Smooth muscle cell (in vitro differentiated cells): ENCODE results near the gene MORN5. TPM values are rescaled to one million over a fixed set of nuclear protein-coding genes. Genes with fewer than 3 reads are reported as not detected.

Source experiments
- DNase-seq: peaks from one replicate; lab custom pipeline; 2025; ENCODE audit not compliant: unreplicated experiment; lab: John Stamatoyannopoulos, UW
- H2AFZ ChIP-seq: fragments of 200-600 bp; sonication (generic); 2 replicates; pipeline ENCODE4 v1.6.0; 2016; ENCODE audit warnings: antibody characterized with exemption, low read depth, mild to moderate bottlenecking
- H3F3A ChIP-seq: fragments of 200-600 bp; sonication (generic); 2 replicates; pipeline ENCODE4 v1.6.0; 2017; ENCODE audit warnings: antibody characterized with exemption, low read depth
- H3K27ac ChIP-seq: fragments of 200-600 bp; sonication (generic); 2 replicates; pipeline ENCODE4 v1.5.1; 2016; ENCODE audit warnings: low read depth, mild to moderate bottlenecking
- H3K27me3 ChIP-seq: fragments of 200-600 bp; sonication (generic); 2 replicates; pipeline ENCODE4 v1.6.1; 2016; ENCODE audit warnings: low read depth, mild to moderate bottlenecking
- H3K36me3 ChIP-seq: fragments of 200-600 bp; sonication (generic); 2 replicates; pipeline ENCODE4 v1.5.1; 2016; ENCODE audit warnings: low read depth
- H3K4me1 ChIP-seq: fragments of 200-600 bp; sonication (generic); 2 replicates; pipeline ENCODE4 v1.5.1; 2016; ENCODE audit warnings: low read depth
- H3K4me2 ChIP-seq: fragments of 200-600 bp; sonication (generic); 2 replicates; pipeline ENCODE4 v1.6.0; 2016; ENCODE audit warnings: mild to moderate bottlenecking
- H3K4me3 ChIP-seq: fragments of 200-600 bp; sonication (generic); 2 replicates; pipeline ENCODE4 v1.5.1; 2016; ENCODE audit warnings: mild to moderate bottlenecking
- H3K79me2 ChIP-seq: fragments of 200-600 bp; sonication (generic); 2 replicates; pipeline ENCODE4 v1.6.0; 2016; ENCODE audit warnings: low read depth, mild to moderate bottlenecking
- H3K9ac ChIP-seq: fragments of 200-600 bp; sonication (generic); 2 replicates; pipeline ENCODE4 v1.6.0; 2016; ENCODE audit warnings: low read depth
- H3K9me3 ChIP-seq: fragments of 200-600 bp; sonication (generic); replicated peaks from 2 replicates; pipeline ENCODE4 v1.5.1; 2016; ENCODE audit warnings: low read depth
- H4K20me1 ChIP-seq: fragments of 200-600 bp; sonication (generic); 2 replicates; pipeline ENCODE4 v1.6.0; 2016; ENCODE audit warnings: low read depth
- WGBS: methylation state at CpG from one replicate; pipeline ENCODE4 v1.1.7; 2016; ENCODE audit warnings: low lambda C conversion rate; 5-methylcytosine and 5-hydroxymethylcytosine counted together
- polyA plus RNA-seq: library from polyadenylated mRNA; unstranded; fragments of >200 nt; fragmentation: Nextera tagmentation; extraction: Ambion mirVana; gene quantifications from 2 replicates; pipeline ENCODE4 v1.2.1, GENCODE V29; 2016
- total RNA-seq: library from RNA; depleted of rRNA; stranded (reverse); fragments of >200 nt; gene quantifications from 2 replicates; pipeline ENCODE4 v1.2.3, GENCODE V29; 2014
- TF ChIP-seq, protein P1 (sequence below): fragments of 200-600 bp; sonication (generic); IDR thresholded peaks from 2 replicates; pipeline ENCODE4 v1.5.1; 2017; ENCODE audit warnings: borderline replicate concordance, mild to moderate bottlenecking, antibody characterized with exemption; ENCODE audit not compliant: insufficient read depth, poor library complexity, severe bottlenecking

Gene MORN5
- total and polyA plus RNA-seq, 2 experiments from 2014 or later, result not detected

DNA sequence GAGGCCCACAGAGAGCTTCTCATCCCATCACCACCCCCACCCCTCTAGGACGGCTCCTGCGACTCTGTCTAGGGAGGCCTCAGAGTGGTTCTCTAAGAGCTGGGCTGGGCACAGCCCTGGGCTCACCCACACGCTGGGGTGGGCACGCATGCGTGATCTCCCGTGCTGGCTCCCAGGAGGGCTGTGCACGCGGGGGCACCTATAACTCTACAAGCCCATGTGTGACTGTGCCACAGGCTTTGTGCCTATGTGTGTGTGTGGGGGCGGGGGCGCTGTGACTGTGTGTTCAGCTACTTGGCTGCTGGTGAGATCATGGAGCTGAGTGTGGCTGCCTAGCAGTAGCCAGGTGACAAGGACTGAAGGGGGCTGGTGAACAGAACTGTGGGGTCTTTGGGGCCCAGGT, 32.3 kb upstream of the MORN5 start:
- TF ChIP-seq, protein P1, sequence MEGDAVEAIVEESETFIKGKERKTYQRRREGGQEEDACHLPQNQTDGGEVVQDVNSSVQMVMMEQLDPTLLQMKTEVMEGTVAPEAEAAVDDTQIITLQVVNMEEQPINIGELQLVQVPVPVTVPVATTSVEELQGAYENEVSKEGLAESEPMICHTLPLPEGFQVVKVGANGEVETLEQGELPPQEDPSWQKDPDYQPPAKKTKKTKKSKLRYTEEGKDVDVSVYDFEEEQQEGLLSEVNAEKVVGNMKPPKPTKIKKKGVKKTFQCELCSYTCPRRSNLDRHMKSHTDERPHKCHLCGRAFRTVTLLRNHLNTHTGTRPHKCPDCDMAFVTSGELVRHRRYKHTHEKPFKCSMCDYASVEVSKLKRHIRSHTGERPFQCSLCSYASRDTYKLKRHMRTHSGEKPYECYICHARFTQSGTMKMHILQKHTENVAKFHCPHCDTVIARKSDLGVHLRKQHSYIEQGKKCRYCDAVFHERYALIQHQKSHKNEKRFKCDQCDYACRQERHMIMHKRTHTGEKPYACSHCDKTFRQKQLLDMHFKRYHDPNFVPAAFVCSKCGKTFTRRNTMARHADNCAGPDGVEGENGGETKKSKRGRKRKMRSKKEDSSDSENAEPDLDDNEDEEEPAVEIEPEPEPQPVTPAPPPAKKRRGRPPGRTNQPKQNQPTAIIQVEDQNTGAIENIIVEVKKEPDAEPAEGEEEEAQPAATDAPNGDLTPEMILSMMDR, result no peak
- Histone ChIP-seq H3K27me3 (peaks cover 13% of the 10 kb centered on the region), H3K4me1 (peaks cover 11% of the 10 kb centered on the region), H3F3A (no peaks in the 10 kb centered on the region), H3K9me3 (no peaks in the 10 kb centered on the region), H4K20me1 (no peaks in the 10 kb centered on the region), H3K27ac (no peak overlapping the region), H3K4me2 (no peak overlapping the region), H3K4me3 (no peak overlapping the region), H3K9ac (no peak overlapping the region), H3K79me2 (no peaks in the 10 kb centered on the region), H2AFZ (no peak overlapping the region), H3K36me3 (no peaks in the 10 kb centered on the region)
- WGBS, result 84% methylated on average over 10 of the region's 10 CpGs
- DNase-seq, result no peak

- H3F3A ChIP-seq, result no peaks in the 10 kb centered on the region
- WGBS, result 89% methylated on average over 18 of the region's 24 CpGs
- H3K27ac ChIP-seq, result no peak overlapping the region
- H3K9ac ChIP-seq, result no peak overlapping the region
- H3K27me3 ChIP-seq, result peaks cover 13% of the 10 kb centered on the region
- H3K4me3 ChIP-seq, result no peak overlapping the region
- no peak overlapping the region for H2AFZ ChIP-seq
- TF ChIP-seq, protein P1, result no peak
- peaks cover 11% of the 10 kb centered on the region for H3K4me1 ChIP-seq
- no peak for DNase-seq
- no peaks in the 10 kb centered on the region for H3K9me3 ChIP-seq
- H4K20me1 ChIP-seq, result no peaks in the 10 kb centered on the region
- no peak overlapping the region for H3K4me2 ChIP-seq
- H3K79me2 ChIP-seq, result no peaks in the 10 kb centered on the region
- no peaks in the 10 kb centered on the region for H3K36me3 ChIP-seq
Observed at GRCh38 chr9:122128007-122128968, 31.4 kb upstream of the MORN5 start.

DNA sequence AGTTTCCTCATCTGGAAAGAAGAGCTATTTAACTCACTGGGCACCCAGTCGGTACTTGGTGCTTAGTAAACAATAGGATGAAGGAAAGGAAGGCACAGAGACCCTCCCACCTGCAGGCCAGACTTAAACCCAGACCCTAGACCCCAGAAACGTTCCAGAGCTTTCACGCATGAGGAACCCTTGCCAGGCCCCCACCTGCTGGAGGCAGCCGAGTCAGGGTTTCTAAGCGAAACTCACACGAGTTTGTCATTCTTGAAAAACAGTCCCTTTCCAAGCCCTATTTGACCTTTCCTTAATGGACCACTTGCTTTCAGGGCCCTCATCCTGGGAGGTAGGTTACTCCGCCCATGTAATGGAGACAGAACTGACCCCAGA, 30.8 kb upstream of the MORN5 start:
- Histone ChIP-seq H3K27me3 (peaks cover 13% of the 10 kb centered on the region), H3K79me2 (no peaks in the 10 kb centered on the region), H4K20me1 (no peaks in the 10 kb centered on the region), H3K27ac (no peak overlapping the region), H2AFZ (no peak overlapping the region), H3K9ac (no peak overlapping the region), H3K4me3 (no peak overlapping the region), H3F3A (no peaks in the 10 kb centered on the region), H3K9me3 (no peaks in the 10 kb centered on the region), H3K36me3 (no peaks in the 10 kb centered on the region), H3K4me1 (peaks cover 11% of the 10 kb centered on the region), H3K4me2 (no peak overlapping the region)
- DNase-seq, result no peak
- TF ChIP-seq, protein P1, result no peak
- 90% methylated on average over 7 of the region's 7 CpGs for WGBS
